H9 (cell line): ENCODE data around the gene KAZALD1. TPM values are rescaled to one million over a fixed set of nuclear protein-coding genes. Genes with fewer than 3 reads are reported as not detected.

Experiments used
- DNase-seq: peaks from one replicate; pipeline ENCODE4 v3.0.0-alpha.2; 2017
- H2AFZ ChIP-seq: one replicate; pipeline ENCODE4 v1.6.1; 2013; ENCODE audit warnings: mild to moderate bottlenecking, low read length, control low read depth, moderate library complexity
- H2AK5ac ChIP-seq: 2 replicates; pipeline ENCODE4 v1.6.1; 2013; ENCODE audit warnings: low read length, control low read depth, mixed read lengths; ENCODE audit not compliant: insufficient read length
- H2BK120ac ChIP-seq: one replicate; pipeline ENCODE4 v1.6.1; 2013; ENCODE audit warnings: low read depth, mild to moderate bottlenecking, low read length, control low read depth, inconsistent platforms; ENCODE audit not compliant: poor library complexity, severe bottlenecking
- H2BK12ac ChIP-seq: 2 replicates; pipeline ENCODE4 v1.6.1; 2013; ENCODE audit warnings: low read length, control low read depth, mixed read lengths, low read depth; ENCODE audit not compliant: insufficient read length
- H2BK15ac ChIP-seq: 2 replicates; pipeline ENCODE4 v1.6.1; 2013; ENCODE audit warnings: low read depth, low read length, control low read depth
- H2BK20ac ChIP-seq: one replicate; pipeline ENCODE4 v1.6.1; 2013; ENCODE audit warnings: low read depth, mild to moderate bottlenecking, low read length, control low read depth, inconsistent platforms; ENCODE audit not compliant: poor library complexity, severe bottlenecking
- H2BK5ac ChIP-seq: 2 replicates; pipeline ENCODE4 v1.6.1; 2013; ENCODE audit warnings: low read length, control low read depth, mixed read lengths; ENCODE audit not compliant: insufficient read length
- H3K14ac ChIP-seq: 2 replicates; pipeline ENCODE4 v1.6.1; 2013; ENCODE audit warnings: low read length, control low read depth; ENCODE audit not compliant: insufficient read depth
- H3K18ac ChIP-seq: 2 replicates; pipeline ENCODE4 v1.6.1; 2013; ENCODE audit warnings: low read depth, mild to moderate bottlenecking, mixed read lengths, low read length, control low read depth; ENCODE audit not compliant: insufficient read length
- H3K23ac ChIP-seq: 2 replicates; pipeline ENCODE4 v1.6.1; 2013; ENCODE audit warnings: low read length, control low read depth, mixed read lengths, low read depth; ENCODE audit not compliant: insufficient read length
- H3K23me2 ChIP-seq: 2 replicates; pipeline ENCODE4 v1.6.1; 2013; ENCODE audit warnings: low read depth, mild to moderate bottlenecking, mixed read lengths, low read length, control low read depth; ENCODE audit not compliant: insufficient read length, poor library complexity, severe bottlenecking
- H3K27ac ChIP-seq: 2 replicates; pipeline ENCODE4 v1.5.1; 2013; ENCODE audit warnings: low read length, control low read depth, mixed read lengths, low read depth; ENCODE audit not compliant: insufficient read length
- H3K27me3 ChIP-seq: 2 replicates; pipeline ENCODE4 v1.6.1; 2013; ENCODE audit warnings: low read length, control low read depth, inconsistent platforms; ENCODE audit not compliant: insufficient read depth
- H3K4ac ChIP-seq: 2 replicates; pipeline ENCODE4 v1.6.1; 2013; ENCODE audit warnings: low read depth, mild to moderate bottlenecking, control low read depth, inconsistent platforms, low read length, moderate library complexity
- H3K4me1 ChIP-seq: 2 replicates; pipeline ENCODE4 v1.6.1; 2013; ENCODE audit warnings: low read length, control low read depth, inconsistent platforms; ENCODE audit not compliant: insufficient read depth
- H3K4me2 ChIP-seq: 2 replicates; pipeline ENCODE4 v1.6.1; 2013; ENCODE audit warnings: low read length, control low read depth, mixed read lengths; ENCODE audit not compliant: insufficient read length, insufficient read depth
- H3K56ac ChIP-seq: 2 replicates; pipeline ENCODE4 v1.6.1; 2013; ENCODE audit warnings: low read depth, mild to moderate bottlenecking, mixed read lengths, low read length, control low read depth; ENCODE audit not compliant: insufficient read length
- H3K79me1 ChIP-seq: 2 replicates; pipeline ENCODE4 v1.6.1; 2013; ENCODE audit warnings: low read depth, mild to moderate bottlenecking, moderate library complexity, low read length, control low read depth, inconsistent platforms; ENCODE audit not compliant: insufficient read depth, poor library complexity, severe bottlenecking
- H3K79me2 ChIP-seq: 2 replicates; pipeline ENCODE4 v1.6.1; 2013; ENCODE audit warnings: low read length, control low read depth, inconsistent platforms; ENCODE audit not compliant: insufficient read depth
- H3K9ac ChIP-seq: 2 replicates; pipeline ENCODE4 v1.6.1; 2013; ENCODE audit warnings: low read length, control low read depth, mixed read lengths; ENCODE audit not compliant: insufficient read length; ENCODE audit errors: extremely low read depth
- H3K9me3 ChIP-seq: one replicate; pipeline ENCODE4 v1.6.1; 2013; ENCODE audit warnings: low read depth, low read length, inconsistent platforms; ENCODE audit not compliant: control insufficient read depth
- H3T11ph ChIP-seq: one replicate; pipeline ENCODE4 v1.6.1; 2013; ENCODE audit warnings: mild to moderate bottlenecking, low read length, control low read depth, inconsistent platforms
- H4K20me1 ChIP-seq: one replicate; pipeline ENCODE4 v1.6.1; 2013; ENCODE audit not compliant: control insufficient read depth, insufficient read length, insufficient read depth
- H4K5ac ChIP-seq: 2 replicates; pipeline ENCODE4 v1.6.1; 2013; ENCODE audit warnings: low read depth, mild to moderate bottlenecking, mixed read lengths, low read length, control low read depth; ENCODE audit not compliant: insufficient read length
- H4K8ac ChIP-seq: replicated peaks from 2 replicates; pipeline ENCODE4 v1.6.1; 2013; ENCODE audit warnings: low read length, control low read depth, mixed read lengths, low read depth; ENCODE audit not compliant: insufficient read length
- H4K91ac ChIP-seq: 2 replicates; pipeline ENCODE4 v1.6.1; 2013; ENCODE audit warnings: low read depth, mild to moderate bottlenecking, moderate library complexity, mixed read lengths, low read length, control low read depth; ENCODE audit not compliant: insufficient read length
- H3K27ac Mint-ChIP-seq, 3 experiments: 2 replicates in 2 of 3; 3 replicates in 1 of 3; pipeline ENCODE4 v1.8.0; 2020 to 2021; ENCODE audit warnings: mixed read lengths in 3 of 3, mild to moderate bottlenecking in 1 of 3, moderate library complexity in 1 of 3
- H3K27me3 Mint-ChIP-seq: 2 replicates; pipeline ENCODE4 v1.8.0; 2021; ENCODE audit warnings: low read depth, mild to moderate bottlenecking, moderate library complexity, mixed read lengths
- H3K36me3 Mint-ChIP-seq, 3 experiments: 2 replicates in 2 of 3; 3 replicates in 1 of 3; pipeline ENCODE4 v1.8.0; 2020 to 2021; ENCODE audit warnings: low read depth in 3 of 3, mixed read lengths in 3 of 3; ENCODE audit not compliant: insufficient read depth in 1 of 3
- H3K4me1 Mint-ChIP-seq, 2 experiments: 2 replicates each; pipeline ENCODE4 v1.8.0; 2020; ENCODE audit warnings: mixed read lengths in 2 of 2
- H3K4me3 Mint-ChIP-seq, 2 experiments: 2 replicates in 1 of 2; 3 replicates in 1 of 2; pipeline ENCODE4 v1.8.0; 2020 to 2021; ENCODE audit warnings: mild to moderate bottlenecking in 2 of 2, mixed read lengths in 2 of 2, moderate library complexity in 1 of 2
- H3K9me3 Mint-ChIP-seq, 2 experiments: 2 replicates in 1 of 2; 3 replicates in 1 of 2; pipeline ENCODE4 v1.8.0; 2020; ENCODE audit warnings: mild to moderate bottlenecking in 2 of 2, mixed read lengths in 2 of 2, moderate library complexity in 1 of 2
- WGBS: extraction: QIAGEN DNeasy Blood & Tissue Kit; methylation state at CpG from one replicate; pipeline ENCODE4 v1.1.7; 2013; ENCODE audit warnings: missing lambda C conversion rate, low lambda C conversion rate, mixed read lengths; ENCODE audit not compliant: insufficient read length; ENCODE audit errors: extremely low coverage; 5-methylcytosine and 5-hydroxymethylcytosine counted together
- total RNA-seq: library from RNA; stranded (reverse); gene quantifications from 2 replicates; pipeline ENCODE4 v1.2.1, GENCODE V29; 2021
- TF ChIP-seq, protein P1 (sequence below): fragments of 200-600 bp; sonication (generic); conservative IDR thresholded peaks from 3 replicates; pipeline ENCODE4 v1.8.0; 2021; ENCODE audit warnings: antibody characterized with exemption, mild to moderate bottlenecking

Gene KAZALD1
- total RNA-seq, 1 experiment from 2014 or later = 2.9 TPM

DNA sequence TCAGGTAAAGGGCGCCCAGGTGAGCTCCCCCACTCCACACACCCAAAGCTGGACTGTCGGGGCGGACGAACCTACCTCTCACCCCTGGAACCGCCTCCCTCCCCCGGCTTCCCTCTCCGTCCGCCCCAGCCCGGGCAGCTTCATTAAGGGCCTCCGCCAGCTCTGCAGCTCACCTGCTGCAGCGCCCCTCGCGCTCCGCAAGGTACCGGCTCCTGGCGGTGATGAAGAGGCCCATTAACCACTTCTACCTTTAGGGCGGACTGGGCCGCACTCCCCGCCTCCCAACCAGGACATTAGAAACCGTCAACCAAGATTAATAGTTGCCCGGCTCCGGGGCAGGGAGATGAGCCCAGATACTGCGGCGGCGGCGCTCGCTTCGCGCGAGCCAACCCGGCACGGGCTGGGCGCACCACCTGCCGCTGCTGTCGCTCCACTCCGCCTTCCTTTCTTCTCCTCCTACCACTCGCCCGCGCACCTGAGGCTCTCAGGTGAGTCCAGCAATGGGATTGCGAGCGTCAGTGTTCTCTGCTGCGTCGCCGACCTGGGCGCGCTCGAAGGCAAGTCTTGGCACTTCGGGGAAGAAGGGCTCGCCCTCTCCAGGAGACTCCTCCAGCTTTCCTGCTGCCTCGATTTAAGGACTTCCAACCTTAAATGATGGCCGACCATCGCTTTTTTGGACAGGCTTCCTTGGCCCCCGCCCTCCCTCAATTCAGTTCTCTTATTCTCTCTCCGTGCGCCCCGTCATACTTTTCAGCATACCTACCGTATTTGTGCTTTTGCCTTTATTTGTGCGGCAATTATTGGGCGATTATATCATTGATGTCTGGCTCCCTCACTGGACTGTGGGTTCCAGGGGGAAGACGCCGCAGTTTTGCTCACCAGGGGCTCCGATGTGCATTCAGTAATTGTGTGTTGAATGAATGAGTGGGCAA is 13.6 kb upstream of the KAZALD1 start:
- Histone ChIP-seq H3K56ac (no peak overlapping the region), H3K9me3 (no peaks in the 10 kb centered on the region), H3K4me1 (peaks cover 7% of the 10 kb centered on the region; the same call in 1 of the 2 replicates), H3K18ac (no peak overlapping the region), H2BK15ac (no peak overlapping the region), H3K27ac (no peak overlapping the region), H2BK120ac (no peak overlapping the region), H3K4me2 (peak overlapping the region; percentile 61), H3K79me1 (no peaks in the 10 kb centered on the region), H3K14ac (no peak overlapping the region; the same call in 1 of the 2 replicates), H3K27me3 (peaks cover 55% of the 10 kb centered on the region), H3T11ph (no peak overlapping the region), H4K91ac (no peak overlapping the region), H2BK5ac (no peak overlapping the region), H3K4ac (no peak overlapping the region), H3K9ac (no peak overlapping the region), H3K23me2 (peaks cover 15% of the 10 kb centered on the region), H4K5ac (no peak overlapping the region), H3K23ac (no peak overlapping the region), H2BK12ac (no peak overlapping the region), H4K20me1 (peaks cover 5% of the 10 kb centered on the region), H2BK20ac (no peak overlapping the region), H2AFZ (no peak overlapping the region), H4K8ac (no peak overlapping the region), H2AK5ac (no peak overlapping the region), H3K79me2 (no peaks in the 10 kb centered on the region)
- Mint-ChIP-seq H3K9me3 (peaks cover 0 to 3% of the 10 kb centered on the region in 2 experiments; a peak in 1 of 5 replicates), H3K27me3 (peaks cover 82% of the 10 kb centered on the region), H3K4me1 (peaks cover 43 to 49% of the 10 kb centered on the region in 2 experiments), H3K4me3 (peak overlapping the region; percentile 51 to 74), H3K36me3 (peaks cover 0 to 3% (median 0%) of the 10 kb centered on the region in 3 experiments; a peak in 2 of 7 replicates), H3K27ac (no peak overlapping the region)
- no CpG with 5 or more reads among the region's 62 CpGs for WGBS
- TF ChIP-seq, protein P1, sequence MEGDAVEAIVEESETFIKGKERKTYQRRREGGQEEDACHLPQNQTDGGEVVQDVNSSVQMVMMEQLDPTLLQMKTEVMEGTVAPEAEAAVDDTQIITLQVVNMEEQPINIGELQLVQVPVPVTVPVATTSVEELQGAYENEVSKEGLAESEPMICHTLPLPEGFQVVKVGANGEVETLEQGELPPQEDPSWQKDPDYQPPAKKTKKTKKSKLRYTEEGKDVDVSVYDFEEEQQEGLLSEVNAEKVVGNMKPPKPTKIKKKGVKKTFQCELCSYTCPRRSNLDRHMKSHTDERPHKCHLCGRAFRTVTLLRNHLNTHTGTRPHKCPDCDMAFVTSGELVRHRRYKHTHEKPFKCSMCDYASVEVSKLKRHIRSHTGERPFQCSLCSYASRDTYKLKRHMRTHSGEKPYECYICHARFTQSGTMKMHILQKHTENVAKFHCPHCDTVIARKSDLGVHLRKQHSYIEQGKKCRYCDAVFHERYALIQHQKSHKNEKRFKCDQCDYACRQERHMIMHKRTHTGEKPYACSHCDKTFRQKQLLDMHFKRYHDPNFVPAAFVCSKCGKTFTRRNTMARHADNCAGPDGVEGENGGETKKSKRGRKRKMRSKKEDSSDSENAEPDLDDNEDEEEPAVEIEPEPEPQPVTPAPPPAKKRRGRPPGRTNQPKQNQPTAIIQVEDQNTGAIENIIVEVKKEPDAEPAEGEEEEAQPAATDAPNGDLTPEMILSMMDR = peak; percentile 60
- peak; percentile 77 for DNase-seq
